OCI-LY7 (cell line): ENCODE data around the gene SPATA16. TPM values are rescaled to one million over a fixed set of nuclear protein-coding genes. Genes with fewer than 3 reads are reported as not detected.
"Not testable (repeated sequence)": the region's sequence is repeated elsewhere in the genome, so short reads cannot be mapped to it uniquely, and the experiment has no call there.

ENCODE experiments used
- BruUV-seq: library from RNA; stranded (reverse); fragments of 400-500 nt; replicated peaks from 2 replicates; lab custom pipeline; 2021; lab: Mats Ljungman, UMichigan
- CTCF ChIA-PET: fragments of 300-600 bp; sonication (Branson Sonifier 250); formaldehyde crosslinking; loops from one replicate; lab custom pipeline; 2022; ENCODE audit warnings: antibody characterized with exemption; ENCODE audit not compliant: unreplicated experiment; lab: Charles Lee
- POLR2A ChIA-PET: fragments of 300-600 bp; sonication (Branson Sonifier 250); formaldehyde crosslinking; loops from one replicate; lab custom pipeline; 2022; ENCODE audit warnings: antibody characterized with exemption; lab: Charles Lee
- DNase-seq: peaks from one replicate; pipeline ENCODE4 v3.0.0-alpha.2; 2015; ENCODE audit warnings: low spot score
- H2AFZ ChIP-seq: fragments of 200-600 bp; sonication (generic), shearing (Covaris generic); 2 replicates; pipeline ENCODE4 v1.6.1; 2014; ENCODE audit warnings: mild to moderate bottlenecking, antibody characterized with exemption, low read length, moderate library complexity
- H3K27ac ChIP-seq: fragments of 200-600 bp; sonication (generic); 2 replicates; pipeline ENCODE4 v1.5.1; 2014; ENCODE audit warnings: mixed run types, low read depth, mild to moderate bottlenecking, moderate library complexity, low read length, inconsistent platforms; ENCODE audit not compliant: poor library complexity, severe bottlenecking
- H3K36me3 ChIP-seq: fragments of 200-600 bp; sonication (generic); 2 replicates; pipeline ENCODE4 v1.6.1; 2014; ENCODE audit warnings: mild to moderate bottlenecking, antibody characterized with exemption, low read length, moderate library complexity, mixed read lengths; ENCODE audit not compliant: insufficient read depth
- H3K4me1 ChIP-seq: fragments of 200-600 bp; sonication (generic); 2 replicates; pipeline ENCODE4 v1.5.1; 2014; ENCODE audit warnings: mild to moderate bottlenecking, low read length; ENCODE audit not compliant: insufficient read depth, poor library complexity, severe bottlenecking
- H3K4me2 ChIP-seq: fragments of 200-600 bp; sonication (generic); 2 replicates; pipeline ENCODE4 v1.6.1; 2014; ENCODE audit warnings: mild to moderate bottlenecking, low read length
- H3K4me3 ChIP-seq: fragments of 200-600 bp; sonication (generic); 2 replicates; pipeline ENCODE4 v1.5.1; 2014; ENCODE audit warnings: mild to moderate bottlenecking, low read depth, low read length; ENCODE audit not compliant: poor library complexity, severe bottlenecking
- H3K79me2 ChIP-seq: fragments of 200-600 bp; sonication (generic); 2 replicates; pipeline ENCODE4 v1.6.1; 2016; ENCODE audit warnings: low read depth, mild to moderate bottlenecking, low read length, moderate library complexity, mixed read lengths; ENCODE audit not compliant: insufficient read depth
- H3K9me2 ChIP-seq: fragments of 200-600 bp; sonication (generic); 2 replicates; pipeline ENCODE4 v1.6.1; 2016; ENCODE audit warnings: mild to moderate bottlenecking, low read length, mixed read lengths; ENCODE audit not compliant: insufficient read depth
- H3K9me3 ChIP-seq: fragments of 200-600 bp; sonication (generic); 2 replicates; pipeline ENCODE4 v1.6.1; 2014; ENCODE audit warnings: mild to moderate bottlenecking, mixed run types, low read length, mixed read lengths
- H4K20me1 ChIP-seq: fragments of 200-600 bp; sonication (generic); 2 replicates; pipeline ENCODE4 v1.6.1; 2014; ENCODE audit warnings: mild to moderate bottlenecking, antibody characterized with exemption, low read length, moderate library complexity, mixed read lengths; ENCODE audit not compliant: insufficient read depth
- CTCF ChIP-seq: fragments of 200-600 bp; sonication (generic); conservative IDR thresholded peaks from 2 replicates; pipeline ENCODE4 v1.5.1; 2014; ENCODE audit warnings: mild to moderate bottlenecking, antibody characterized with exemption, low read length, moderate library complexity, mixed read lengths
- EZH2phosphoT487 ChIP-seq: fragments of 200-600 bp; sonication (generic); IDR thresholded peaks from 2 replicates; pipeline ENCODE4 v1.6.1; 2018; ENCODE audit warnings: low read depth, borderline replicate concordance, mild to moderate bottlenecking, mixed run types, antibody characterized with exemption, low read length, moderate library complexity, mixed read lengths
- intact Hi-C: fragments of 100-400 bp; cut with micrococcal nuclease; formaldehyde crosslinking; loops from one replicate; pipeline ENCODE4 v1.10.0; 2022; ENCODE audit not compliant: unreplicated experiment
- total RNA-seq, 2 experiments: library from RNA; depleted of rRNA in 1 of 2; stranded (reverse); fragments of >200 nt in 1 of 2; shearing (Covaris generic) in 1 of 2; gene quantifications; 2 replicates each; pipeline ENCODE4 v1.2.3, GENCODE V29; 2014 to 2022

SPATA16 gene
- total RNA-seq, 2 experiments from 2014 or later = not detected

GRCh38 chr3:173021547-173022185 lies 119.4 kb downstream of the SPATA16 start:
- Histone ChIP-seq H3K4me2 (no peak overlapping the region), H3K27ac (no peak overlapping the region), H2AFZ (no peak overlapping the region), H3K36me3 (no peaks in the 10 kb centered on the region), H3K79me2 (no peaks in the 10 kb centered on the region), H4K20me1 (no peaks in the 10 kb centered on the region), H3K9me3 (no peaks in the 10 kb centered on the region), H3K4me3 (no peak overlapping the region), H3K4me1 (no peaks in the 10 kb centered on the region), H3K9me2 (no peaks in the 10 kb centered on the region)
- CTCF ChIA-PET = no interaction called here
- TF ChIP-seq CTCF (no peak), EZH2phosphoT487 (no peak)
- BruUV-seq = no TSS peak
- intact Hi-C loops = no loop called here
- POLR2A ChIA-PET = no interaction called here
- no peak for DNase-seq

GRCh38 chr3:173020128-173020527 lies 120.9 kb downstream of the SPATA16 start:
- H2AFZ ChIP-seq, H3K4me1 ChIP-seq, H3K79me2 ChIP-seq, H3K4me2 ChIP-seq, intact Hi-C loops, H4K20me1 ChIP-seq, H3K9me2 ChIP-seq, H3K9me3 ChIP-seq, BruUV-seq, CTCF ChIA-PET, H3K27ac ChIP-seq, H3K36me3 ChIP-seq, DNase-seq, H3K4me3 ChIP-seq: not testable (repeated sequence)
- POLR2A ChIA-PET = interaction anchor here (0.7 kb wide), 1 partner anchor 22 kb away, joined by 3 read pairs; no protein-coding TSS in a partner anchor

DNA sequence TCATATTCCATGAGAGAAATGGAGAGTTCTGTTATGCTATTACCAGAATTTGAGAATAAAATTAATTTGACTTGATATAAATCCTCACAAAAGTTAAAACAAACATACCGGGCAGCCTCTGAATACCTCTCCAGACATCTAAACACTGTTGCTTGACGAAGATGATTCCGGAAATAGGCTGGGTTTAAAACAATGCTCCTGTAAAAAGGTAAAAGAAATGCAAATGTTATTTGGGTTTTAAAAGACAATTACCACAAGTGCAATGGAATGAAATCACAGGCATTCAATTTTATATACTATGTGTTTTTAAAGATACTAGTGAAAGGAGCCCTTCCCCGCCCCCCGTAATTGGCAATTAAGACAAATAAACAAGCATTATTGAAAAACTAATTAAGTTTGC lies 121.7 kb downstream of the SPATA16 start:
- Histone ChIP-seq H3K79me2 (no peaks in the 10 kb centered on the region), H3K27ac (no peak overlapping the region), H3K4me1 (no peaks in the 10 kb centered on the region), H4K20me1 (no peaks in the 10 kb centered on the region), H3K9me3 (no peaks in the 10 kb centered on the region), H3K4me2 (no peak overlapping the region), H3K36me3 (no peaks in the 10 kb centered on the region), H3K9me2 (no peaks in the 10 kb centered on the region), H3K4me3 (no peak overlapping the region), H2AFZ (no peak overlapping the region)
- DNase-seq = no peak
- TF ChIP-seq EZH2phosphoT487 (no peak), CTCF (no peak)
- BruUV-seq = no TSS peak
- intact Hi-C loops = no loop called here
- CTCF ChIA-PET = no interaction called here
- POLR2A ChIA-PET = no interaction called here
